Heart left ventricle (tissue), 16 donors: ENCODE data around the gene DCP2. TPM values are rescaled to one million over a fixed set of nuclear protein-coding genes. Genes with fewer than 3 reads are reported as not detected.
A peak's percentile ranks its signal among the peaks of the same experiment; 100 is the strongest.

Experiments
- ATAC-seq, 4 donors: fragments of 200-7000 bp; cut with Tn5 transposase; one replicate each; pipeline ENCODE4 v1.9.1; 2020 to 2022; ENCODE audit warnings: moderate library complexity in 4 of 4, mild to moderate bottlenecking in 3 of 4, moderate number of reproducible peaks in 1 of 4
- DNase-seq, 5 donors: peaks; one replicate each; pipeline ENCODE4 v3.0.0-alpha.2; 2020
- H3K27ac ChIP-seq, 12 donors: fragments of 200-600 bp; sonication (generic) in 4 of 12; one replicate each; pipeline versions ENCODE4 v1.5.0 to v1.8.0; 2016 to 2022; ENCODE audit warnings: mild to moderate bottlenecking in 2 of 12
- H3K27me3 ChIP-seq, 9 donors: fragments of 200-600 bp; sonication (generic) in 2 of 9; one replicate each; pipeline versions ENCODE4 v1.5.1 to v1.8.0; 2016 to 2022; ENCODE audit warnings: mild to moderate bottlenecking in 3 of 9
- H3K36me3 ChIP-seq, 9 donors: fragments of 200-600 bp; sonication (generic) in 2 of 9; one replicate each; pipeline versions ENCODE4 v1.5.0 to v1.8.0; 2018 to 2022; ENCODE audit warnings: mild to moderate bottlenecking in 2 of 9
- H3K4me1 ChIP-seq, 12 donors: fragments of 200-600 bp; sonication (generic) in 4 of 12; one replicate each; pipeline versions ENCODE4 v1.5.0 to v1.8.0; 2016 to 2022; ENCODE audit warnings: mild to moderate bottlenecking in 3 of 12
- H3K4me3 ChIP-seq, 12 donors: fragments of 200-600 bp; sonication (generic) in 4 of 12; one replicate each; pipeline versions ENCODE4 v1.5.0 to v1.8.0; 2017 to 2022; ENCODE audit warnings: mild to moderate bottlenecking in 9 of 12, moderate library complexity in 4 of 12
- H3K9me3 ChIP-seq, 12 donors: fragments of 200-600 bp; sonication (generic) in 4 of 12; one replicate each; pipeline versions ENCODE4 v1.5.0 to v1.8.0; 2016 to 2022; ENCODE audit warnings: mild to moderate bottlenecking in 1 of 12
- POLR2A ChIP-seq, 2 donors: fragments of 450-650 bp; IDR thresholded peaks; one replicate each; pipeline ENCODE4 v1.6.1; 2017; ENCODE audit warnings: antibody characterized with exemption in 2 of 2, mild to moderate bottlenecking in 2 of 2, moderate library complexity in 2 of 2
- WGBS, 4 donors: extraction: QIAGEN DNeasy Blood & Tissue Kit in 2 of 4; methylation state at CpG; one replicate each; pipeline versions ENCODE4 v1.1.5 to v1.1.7; 2013 to 2018; 5-methylcytosine and 5-hydroxymethylcytosine counted together
- intact Hi-C, 10 donors: fragments of 100-400 bp; cut with DNase I; formaldehyde crosslinking; loops; one replicate each; pipeline versions ENCODE4 v1.11.1 to v1.14.2; 2022
- long read RNA-seq, 3 donors: library from polyadenylated mRNA; unstranded; transcript quantifications; one replicate each; pipeline ENCODE4 v2.0.0, GENCODE V29; 2020 to 2021
- polyA plus RNA-seq, 2 donors: library from polyadenylated mRNA; stranded (reverse); fragments of 200-250 nt; gene quantifications; one replicate each; pipeline ENCODE4 v1.2.3, GENCODE V29; 2013
- total RNA-seq, 9 donors: library from RNA; depleted of rRNA in 2 of 9; stranded (reverse); fragments of >200 nt in 2 of 9; fragmentation: NEBNext Ultra II Directional in 3 of 9; extraction: Animal tissue kit (Norgen Biotek cat#: 25700) in 3 of 9; gene quantifications; one replicate each; pipeline versions ENCODE4 v1.1.0 to v1.2.4, GENCODE V29; 2016 to 2023
- TF ChIP-seq, protein P1 (sequence below), 12 donors: fragments of 200-600 bp; sonication (generic) in 4 of 12; IDR thresholded peaks; one replicate each; pipeline versions ENCODE4 v1.5.0 to v1.8.0; 2018 to 2022; ENCODE audit warnings: antibody characterized with exemption in 12 of 12, mild to moderate bottlenecking in 5 of 12
- donor health status: ischemic (EF 13 %, LVEDD 7.1; RV severe dilation, severe dysfunction).
- donor health status: healthy with polysubstance abuse.
- donor health status: DM: no; HTN: yes; CAD: no.
- donor health status: DM: no; HTN: no; CAD: no.
- donor health status: ischemic (EF 25% LVEDD 6.9; RV normal size, moderate dysfunction).
- donor health status: ischemic (EF 25% LVEDD 5.7; RV mildly dilated, moderate dysfunction).
- donor health status: healthy.
- donor health status: DM: yes; HTN: yes; CAD: no.
- donor health status: ischemic (EF 35%, LVEDD 5.7; RV mildly dilated, moderate dysfunction).
- donor health status: nonischemic (EF 11% LVEDD 7.7; RV severe dilation, severe dysfunction).
- donor health status: DM: yes; HTN: yes; CAD: no.
- donor health status: PGD.
- donor health status: ischemic (EF 29% LVEDD 5.4; RV normal size, mild dysfunction).
- donor health status: nonischemic (EF 23%, LVEDD 6.1; RV moderate dilation, normal function).

DCP2 gene
- 10 to 100 TPM in 8 of 9 donors, 1 to 10 TPM in 1; 8.3 to 36.0 (median 18.4) TPM for total RNA-seq
- 1 to 10 TPM; 3.4 to 5.3 TPM for polyA plus RNA-seq
- long read RNA-seq, donor 1, full-length matches to known transcripts: 5 of 8 reads
- long read RNA-seq, donor 1, partial matches to known transcripts: 0 of 8 reads
- long read RNA-seq, donor 1, other reads (novel, unspliced or antisense): 3 of 8 reads
- long read RNA-seq, donor 2, full-length matches to known transcripts: 5 of 13 reads
- long read RNA-seq, donor 2, partial matches to known transcripts: 2 of 13 reads
- long read RNA-seq, donor 2, other reads (novel, unspliced or antisense): 6 of 13 reads
- long read RNA-seq, donor 3, full-length matches to known transcripts: 4 of 10 reads
- long read RNA-seq, donor 3, partial matches to known transcripts: 2 of 10 reads
- long read RNA-seq, donor 3, other reads (novel, unspliced or antisense): 4 of 10 reads

DNA sequence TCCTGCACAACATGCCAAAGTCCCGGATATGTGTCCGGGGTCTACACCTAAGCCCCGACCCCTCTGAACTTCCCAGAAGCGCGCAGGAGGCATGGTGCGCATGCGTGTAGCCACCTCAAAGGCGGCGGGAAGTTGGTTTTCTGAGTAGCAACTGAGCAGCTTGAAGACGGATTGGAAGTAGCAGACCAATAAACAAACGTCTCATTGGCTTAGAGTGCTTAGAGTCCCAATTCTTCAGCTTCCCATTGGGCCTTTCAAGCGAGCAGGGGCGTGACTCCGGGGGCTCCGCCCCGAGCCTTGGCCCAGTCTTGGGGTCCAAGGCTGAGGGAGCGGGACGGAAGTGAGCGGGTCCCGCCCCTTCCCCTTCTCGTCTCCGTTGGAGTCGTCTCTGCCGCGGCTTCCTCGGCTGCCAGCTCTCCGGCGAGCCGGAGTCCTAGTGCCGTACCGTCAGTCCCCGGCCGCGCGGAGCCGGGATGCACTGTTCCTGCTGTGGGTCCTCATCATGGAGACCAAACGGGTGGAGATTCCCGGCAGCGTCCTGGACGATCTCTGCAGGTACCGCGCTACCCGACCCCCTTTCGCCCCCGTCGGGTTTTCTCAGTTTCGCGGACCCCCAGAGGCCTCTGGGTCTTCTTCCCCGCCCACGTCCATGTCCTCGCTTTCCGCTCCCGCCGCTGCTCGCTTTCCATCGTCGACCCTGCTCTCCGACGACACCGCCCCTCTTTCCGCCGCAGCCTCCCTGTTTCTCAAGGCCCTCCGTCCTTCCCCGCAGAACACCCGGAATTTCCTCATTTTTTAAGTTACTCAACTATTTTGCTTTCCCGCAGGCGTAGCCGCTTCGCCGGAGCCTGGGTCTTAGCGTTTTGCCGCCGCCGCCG is at the start of gene DCP2:
DCP2 (plus strand) TSS at position 367 of the 878 bp plus-strand sequence; CDS start at position 503, 136 bp downstream.
- Histone ChIP-seq H3K4me1 (peaks cover 0 to 42% (median 31%) of the 10 kb centered on the region in 12 donors), H3K27ac (peak within 1 kb of the TSS; percentile 82 to 95 (median 92)), H3K27me3 (no peaks in the 10 kb centered on the region), H3K36me3 (peaks cover 0 to 8% (median 0%) of the 10 kb centered on the region in 9 donors), H3K4me3 (peak within 1 kb of the TSS; percentile 36 to 95 (median 90)), H3K9me3 (no peaks in the 10 kb centered on the region)
- peak; percentile 99 for ATAC-seq
- peak in 1 of 2 donors; percentile 77 for TF ChIP-seq POLR2A (IDR thresholded peaks at IDR 0.05)
- TF ChIP-seq, protein P1, sequence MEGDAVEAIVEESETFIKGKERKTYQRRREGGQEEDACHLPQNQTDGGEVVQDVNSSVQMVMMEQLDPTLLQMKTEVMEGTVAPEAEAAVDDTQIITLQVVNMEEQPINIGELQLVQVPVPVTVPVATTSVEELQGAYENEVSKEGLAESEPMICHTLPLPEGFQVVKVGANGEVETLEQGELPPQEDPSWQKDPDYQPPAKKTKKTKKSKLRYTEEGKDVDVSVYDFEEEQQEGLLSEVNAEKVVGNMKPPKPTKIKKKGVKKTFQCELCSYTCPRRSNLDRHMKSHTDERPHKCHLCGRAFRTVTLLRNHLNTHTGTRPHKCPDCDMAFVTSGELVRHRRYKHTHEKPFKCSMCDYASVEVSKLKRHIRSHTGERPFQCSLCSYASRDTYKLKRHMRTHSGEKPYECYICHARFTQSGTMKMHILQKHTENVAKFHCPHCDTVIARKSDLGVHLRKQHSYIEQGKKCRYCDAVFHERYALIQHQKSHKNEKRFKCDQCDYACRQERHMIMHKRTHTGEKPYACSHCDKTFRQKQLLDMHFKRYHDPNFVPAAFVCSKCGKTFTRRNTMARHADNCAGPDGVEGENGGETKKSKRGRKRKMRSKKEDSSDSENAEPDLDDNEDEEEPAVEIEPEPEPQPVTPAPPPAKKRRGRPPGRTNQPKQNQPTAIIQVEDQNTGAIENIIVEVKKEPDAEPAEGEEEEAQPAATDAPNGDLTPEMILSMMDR (IDR thresholded peaks at IDR 0.05): no peak
- WGBS, 4 donors: 0 to 1% (median 0%) methylated on average over 59 to 75 of the region's 75 CpGs
- peak; percentile 95 to 97 (median 96) for DNase-seq
- intact Hi-C loops: loop anchor here in 6 of 10 donors (2.0 to 10.0 kb wide), 4 partner anchors 52 to 114 kb away; partner anchors contain the start of genes REEP5 (in 5 of the 6) and SRP19 (in 2 of the 6)

DNA sequence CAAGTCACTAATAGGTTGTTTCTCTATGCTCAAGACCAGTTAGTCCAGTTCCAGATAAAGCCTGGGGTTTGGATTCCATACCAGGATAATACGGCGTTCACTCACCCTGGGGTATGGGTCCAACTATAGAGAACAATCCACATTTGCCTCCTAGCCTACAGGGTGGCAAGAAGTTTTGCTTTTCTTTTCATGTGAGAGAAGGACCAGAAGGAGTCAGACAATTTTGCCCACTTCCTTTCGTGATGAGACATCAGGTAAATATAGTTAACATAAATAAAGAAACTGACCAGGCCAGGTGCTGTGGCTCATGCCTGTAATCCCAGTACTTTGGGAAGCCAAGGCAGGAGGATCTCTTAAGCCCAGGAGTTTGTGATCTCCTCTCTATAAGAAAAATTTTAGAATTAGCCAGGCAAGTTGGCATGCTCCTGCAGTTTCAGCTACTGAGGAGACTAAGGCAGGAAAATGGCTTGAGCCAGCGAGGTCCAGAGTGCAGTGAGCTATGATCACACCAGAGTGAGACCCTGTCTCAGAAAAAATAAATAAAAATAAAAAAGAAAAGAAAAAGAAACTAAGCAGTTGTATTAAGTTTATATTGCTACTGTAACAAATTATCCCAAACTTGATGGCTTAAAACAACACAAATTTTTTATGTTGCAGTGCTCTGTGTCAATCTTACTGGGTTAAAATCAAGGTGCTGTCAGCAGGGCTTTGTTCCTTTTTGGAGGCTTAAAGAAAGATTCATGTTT is 47.1 kb upstream of the DCP2 start:
- ATAC-seq: no peak
- H3K9me3 ChIP-seq: no peaks in the 10 kb centered on the region
- H3K36me3 ChIP-seq: no peaks in the 10 kb centered on the region
- no peak for DNase-seq
- H3K4me3 ChIP-seq: no peak overlapping the region
- no peaks in the 10 kb centered on the region for H3K27me3 ChIP-seq
- peak overlapping the region in 1 of 12 donors; percentile 39 for H3K27ac ChIP-seq
- intact Hi-C loops: loop anchor here in 4 of 10 donors (5.0 to 10.0 kb wide), 4 partner anchors 33 to 375 kb away; partner anchors contain the start of genes DCP2 (in 1 of the 4) and SRP19 (in 1 of the 4)
- 89 to 93% (median 90%) methylated on average over 4 of the region's 4 CpGs for WGBS, 4 donors
- no peak for TF ChIP-seq POLR2A (IDR thresholded peaks at IDR 0.05)
- TF ChIP-seq, protein P1 (IDR thresholded peaks at IDR 0.05): no peak
- H3K4me1 ChIP-seq: peaks cover 0 to 38% (median 0%) of the 10 kb centered on the region in 12 donors

DNA sequence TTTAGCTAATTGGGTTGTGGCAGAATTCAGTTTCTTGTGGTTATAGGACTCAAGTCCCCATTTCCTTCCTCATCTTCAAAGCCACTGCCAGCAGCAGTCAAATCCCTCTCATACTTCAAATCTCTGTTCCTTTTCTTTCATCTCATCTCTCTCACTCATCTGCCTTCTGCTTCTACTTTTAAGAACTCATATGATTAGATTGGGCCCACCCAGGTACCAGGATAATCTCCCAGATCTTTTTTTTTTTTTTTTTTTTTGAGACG is 46.6 kb upstream of the DCP2 start:
- Histone ChIP-seq H3K27ac (peak overlapping the region in 1 of 12 donors; percentile 39), H3K36me3 (no peaks in the 10 kb centered on the region), H3K4me1 (peaks cover 0 to 39% (median 0%) of the 10 kb centered on the region in 12 donors), H3K4me3 (no peak overlapping the region), H3K27me3 (no peaks in the 10 kb centered on the region), H3K9me3 (no peaks in the 10 kb centered on the region)
- DNase-seq: no peak
- no peak for TF ChIP-seq POLR2A (IDR thresholded peaks at IDR 0.05)
- TF ChIP-seq, protein P1 (IDR thresholded peaks at IDR 0.05): no peak
- peak in 1 of 4 donors; percentile 16 for ATAC-seq
- intact Hi-C loops: no loop called here
- WGBS, 4 donors: 70 to 92% (median 84%) methylated on average over 1 of the region's 1 CpG
